ENCODE data around the gene COPS3. TPM values are rescaled to one million over a fixed set of nuclear protein-coding genes. Genes with fewer than 3 reads are reported as not detected.

COPS3 gene
- total RNA-seq, 4 donors from 2014 or later: 49.3 to 72.6 (median 59.1) TPM

DNA sequence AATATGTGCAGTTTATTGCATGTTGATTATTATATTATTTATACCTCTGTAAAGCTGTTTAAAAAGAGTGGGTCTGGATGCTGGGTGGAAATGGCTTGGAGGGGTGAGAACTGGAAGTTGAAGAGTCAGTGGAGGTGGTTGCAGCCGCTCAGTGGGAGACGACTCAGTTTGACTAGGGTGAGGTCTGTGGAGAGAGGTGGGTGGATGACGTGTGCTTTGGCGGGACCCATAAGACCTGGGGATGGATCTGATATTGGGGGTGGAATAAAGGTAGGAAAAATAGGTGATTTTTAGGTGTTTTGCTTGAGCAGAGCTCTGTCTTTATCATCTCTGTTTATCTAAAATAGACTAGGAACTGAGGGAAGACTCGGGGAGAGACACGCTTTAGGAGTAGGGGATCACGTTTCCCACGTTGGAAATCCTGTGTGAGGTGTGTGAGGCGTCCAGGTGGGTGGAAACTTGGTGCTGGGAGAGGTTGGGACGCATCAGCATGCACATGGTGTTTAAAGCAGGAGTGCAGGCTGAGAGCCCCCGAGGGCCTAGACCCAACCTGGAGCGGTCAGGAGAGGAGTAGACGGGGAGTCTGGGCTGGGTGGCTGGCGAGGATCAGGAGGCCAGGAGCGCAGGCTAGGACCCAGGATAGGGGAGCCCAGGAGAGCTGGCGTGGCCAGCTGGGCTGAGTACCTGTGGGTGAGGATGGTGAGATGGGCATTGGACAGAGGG is 39.3 kb upstream of the COPS3 start:
- no peak for DNase-seq (ENCODE audit: extremely low spot score)
- H3K27ac ChIP-seq (replicated peaks in 1 of 4): no peak overlapping the region
- WGBS: 89% methylated on average over 13 of the region's 16 CpGs

DNA sequence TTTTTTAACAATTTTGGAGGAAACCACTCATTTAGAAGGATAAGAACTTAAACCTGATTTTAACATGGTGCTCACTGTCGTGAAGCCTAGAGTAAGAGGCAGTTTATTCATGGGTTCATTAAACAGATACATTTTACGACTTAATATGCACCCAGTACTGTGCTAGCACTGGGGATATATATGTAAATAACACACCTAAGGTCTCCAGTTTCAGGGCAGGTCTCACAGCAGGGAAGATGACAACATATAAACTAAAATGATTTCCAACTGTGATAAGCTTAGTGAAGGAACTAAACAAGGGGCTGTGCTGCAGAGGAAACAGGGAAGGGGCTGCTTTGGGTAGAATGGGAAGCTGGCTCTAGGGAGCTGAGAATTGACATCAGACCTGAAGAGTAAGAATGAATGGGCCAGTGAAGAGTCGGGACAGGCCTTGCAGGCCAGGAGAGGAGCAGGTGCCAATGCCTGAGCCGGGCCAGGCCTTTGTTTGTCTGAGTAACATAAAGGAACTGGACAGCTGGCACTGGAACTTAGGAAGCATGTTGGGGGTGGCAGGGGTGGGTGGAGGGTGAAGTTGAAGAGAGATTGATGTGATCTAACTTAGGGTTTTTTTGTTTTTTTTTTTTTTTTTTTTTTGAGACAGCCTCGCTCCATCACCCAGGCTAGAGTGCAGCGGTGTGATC is 34.2 kb upstream of the COPS3 start:
- Histone ChIP-seq H3K36me3 (peaks cover 0 to 55% (median 6%) of the 10 kb centered on the region in 4 donors), H3K27me3 (no peaks in the 10 kb centered on the region), H3K4me3 (no peak overlapping the region), H3K9me3 (no peaks in the 10 kb centered on the region), H3K4me1 (no peaks in the 10 kb centered on the region), H3K27ac (replicated peaks in 1 of 4) (no peak overlapping the region)
- 89% methylated on average over 6 of the region's 6 CpGs for WGBS
- TF ChIP-seq POLR2AphosphoS5 (IDR thresholded peaks at IDR 0.05) (no peak), CTCF (IDR thresholded peaks at IDR 0.05) (no peak), POLR2A (IDR thresholded peaks at IDR 0.05; ENCODE audit: low read depth) (no peak), EP300 (IDR thresholded peaks at IDR 0.05) (no peak)
- intact Hi-C loops (cut with DNase I): loop anchor here (10.0 kb wide), 1 partner anchor 310 kb away; no protein-coding TSS in a partner anchor
- no peak for DNase-seq (ENCODE audit: extremely low spot score)

More for the DNA sequence above, 39.3 kb upstream of the COPS3 start:
- Histone ChIP-seq H3K36me3 (peaks cover 0 to 49% (median 5%) of the 10 kb centered on the region in 4 donors), H3K9me3 (no peaks in the 10 kb centered on the region), H3K4me1 (no peaks in the 10 kb centered on the region), H3K27me3 (no peaks in the 10 kb centered on the region), H3K4me3 (no peak overlapping the region)
- no peak for TF ChIP-seq POLR2AphosphoS5 (IDR thresholded peaks at IDR 0.05)
- TF ChIP-seq EP300 (IDR thresholded peaks at IDR 0.05): no peak
- TF ChIP-seq POLR2A (IDR thresholded peaks at IDR 0.05; ENCODE audit: low read depth): no peak
- no peak for TF ChIP-seq CTCF (IDR thresholded peaks at IDR 0.05)
- intact Hi-C loops (cut with DNase I): no loop called here

DNA sequence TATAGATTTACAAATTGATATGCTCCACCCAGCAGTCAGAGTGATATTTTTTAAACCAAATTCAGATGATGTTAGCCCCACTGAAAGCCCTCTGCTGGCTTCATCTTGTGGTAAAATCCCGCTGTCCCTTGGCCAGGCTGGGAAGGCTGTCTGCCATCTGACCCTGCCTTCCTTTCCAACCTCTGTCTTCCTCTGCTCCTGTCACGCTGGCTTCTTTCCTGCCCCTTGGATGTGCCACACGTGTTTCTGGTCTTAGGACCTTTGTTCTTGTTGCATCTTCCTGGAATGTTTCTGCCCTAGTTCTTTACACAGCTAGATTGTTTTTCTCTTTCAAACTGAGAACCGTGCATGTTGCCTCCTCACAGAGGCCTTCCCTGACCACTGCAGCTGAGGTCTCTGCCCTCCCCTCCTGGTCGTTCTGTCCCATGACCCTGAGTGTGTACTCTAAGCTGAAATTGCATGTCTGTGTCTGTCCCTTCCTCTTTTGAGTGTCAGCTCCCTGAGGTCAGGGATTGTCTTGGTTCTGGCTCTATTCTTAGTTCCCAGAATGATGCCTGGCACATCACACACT is 33.5 kb upstream of the COPS3 start:
- Histone ChIP-seq H3K27ac (replicated peaks in 1 of 4) (no peak overlapping the region), H3K27me3 (no peaks in the 10 kb centered on the region), H3K4me1 (no peaks in the 10 kb centered on the region), H3K4me3 (no peak overlapping the region), H3K36me3 (peaks cover 0 to 54% (median 6%) of the 10 kb centered on the region in 4 donors), H3K9me3 (no peaks in the 10 kb centered on the region)
- 73% methylated on average over 5 of the region's 5 CpGs for WGBS
- TF ChIP-seq POLR2AphosphoS5 (IDR thresholded peaks at IDR 0.05) (no peak), EP300 (IDR thresholded peaks at IDR 0.05) (no peak)
- DNase-seq (ENCODE audit: extremely low spot score): no peak
- intact Hi-C loops (cut with DNase I): loop anchor here (10.0 kb wide), 1 partner anchor 310 kb away; no protein-coding TSS in a partner anchor

- H3K27ac ChIP-seq (replicated peaks in 1 of 4): no peak overlapping the region
- no peak overlapping the region for H3K4me3 ChIP-seq
- 72% methylated on average over 11 of the region's 12 CpGs for WGBS
- DNase-seq (ENCODE audit: extremely low spot score): no peak
- TF ChIP-seq CTCF (IDR thresholded peaks at IDR 0.05) (peak; percentile 25 to 48 (median 31)), POLR2A (IDR thresholded peaks at IDR 0.05; ENCODE audit: low read depth) (no peak)
- H3K4me1 ChIP-seq: no peaks in the 10 kb centered on the region
- no peaks in the 10 kb centered on the region for H3K27me3 ChIP-seq
- H3K36me3 ChIP-seq: peaks cover 0 to 56% (median 6%) of the 10 kb centered on the region in 4 donors
- H3K9me3 ChIP-seq: no peaks in the 10 kb centered on the region
- intact Hi-C loops (cut with DNase I): loop anchor here (10.0 kb wide), 1 partner anchor 309 kb away; no protein-coding TSS in a partner anchor
These were observed 32.4 kb upstream of the COPS3 start for GRCh38 chr17:17313350-17313991.

Data from esophagus muscularis mucosa (tissue), 4 donors.